ENCODE measurements around the gene PPP1CA. TPM values are rescaled to one million over a fixed set of nuclear protein-coding genes. Genes with fewer than 3 reads are reported as not detected.
"Not testable (repeated sequence)": the region's sequence is repeated elsewhere in the genome, so short reads cannot be mapped to it uniquely, and the experiment has no call there.

PPP1CA gene
- total RNA-seq, 1 donor from 2014 or later = 218 TPM

GRCh38 chr11:67435031-67435726, 33.5 kb upstream of the PPP1CA start:
- DNase-seq (ENCODE audit: extremely low read depth, low read depth, low spot score) = no peak

DNA sequence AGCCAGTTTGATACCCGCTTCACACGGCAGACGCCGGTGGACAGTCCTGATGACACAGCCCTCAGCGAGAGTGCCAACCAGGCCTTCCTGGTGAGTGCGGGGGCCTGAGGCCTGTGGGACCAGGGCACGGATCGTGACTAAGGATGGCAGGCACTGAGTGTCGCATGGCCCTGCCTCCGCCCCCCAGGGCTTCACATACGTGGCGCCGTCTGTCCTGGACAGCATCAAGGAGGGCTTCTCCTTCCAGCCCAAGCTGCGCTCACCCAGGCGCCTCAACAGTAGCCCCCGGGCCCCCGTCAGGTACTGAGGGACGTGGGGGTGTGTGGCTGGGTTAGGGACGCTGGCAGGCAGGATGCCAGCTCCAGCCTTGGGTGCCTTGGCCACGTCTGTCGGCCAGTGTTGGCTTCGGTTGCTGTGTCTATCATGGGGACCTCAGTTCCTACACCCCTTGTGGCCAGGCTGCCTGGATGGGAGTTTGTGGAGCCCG, 32.8 kb upstream of the PPP1CA start:
- DNase-seq (ENCODE audit: extremely low read depth, low read depth, low spot score) = no peak

- no peak for DNase-seq (ENCODE audit: extremely low read depth, low read depth, low spot score)
Observed at GRCh38 chr11:67433536-67434394, 32.1 kb upstream of the PPP1CA start.

GRCh38 chr11:67432655-67433349, 31.1 kb upstream of the PPP1CA start:
- no peak for DNase-seq (ENCODE audit: extremely low read depth, low read depth, low spot score)

DNA sequence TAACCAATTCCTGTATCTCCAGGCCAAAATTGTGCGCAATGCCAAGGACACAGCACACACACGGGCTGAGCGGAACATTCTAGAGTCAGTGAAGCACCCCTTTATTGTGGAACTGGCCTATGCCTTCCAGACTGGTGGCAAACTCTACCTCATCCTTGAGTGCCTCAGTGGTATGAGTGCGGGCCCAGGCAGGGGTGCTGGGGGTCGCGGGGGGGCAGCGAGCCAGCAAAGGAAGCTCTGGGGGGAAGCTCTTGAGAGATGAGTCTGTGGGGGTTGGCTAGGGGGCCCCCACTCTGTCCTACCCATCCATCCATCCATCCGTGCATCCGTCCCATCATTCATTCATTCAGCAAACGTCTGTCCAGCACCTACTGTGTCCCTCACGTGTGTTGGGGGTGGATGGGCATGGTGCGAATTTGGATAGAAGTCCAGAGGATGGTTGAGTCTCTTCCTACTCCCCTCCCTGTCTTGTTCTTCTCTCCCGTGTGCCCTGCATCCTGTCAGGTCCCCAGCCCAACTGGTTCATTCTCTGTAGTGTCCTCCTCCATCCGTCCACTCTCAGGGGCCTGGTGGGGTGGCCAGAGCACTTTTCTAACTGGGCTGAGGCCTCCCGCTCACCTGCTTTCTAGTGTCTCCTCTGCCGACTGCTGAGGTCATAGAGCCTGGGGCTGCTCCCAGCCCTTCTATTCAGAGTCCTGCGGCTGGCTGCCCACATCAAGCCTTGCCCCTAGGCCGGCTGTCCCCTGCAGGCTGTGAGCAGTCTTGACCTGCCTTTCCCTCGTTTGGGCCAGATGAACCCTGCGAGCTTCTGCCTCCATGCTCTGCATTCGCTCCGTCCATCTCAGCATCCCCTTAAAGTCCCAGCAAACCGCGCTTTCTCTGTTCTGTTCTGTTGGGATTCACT, 29.9 kb upstream of the PPP1CA start:
- no peak for DNase-seq (ENCODE audit: extremely low read depth, low read depth, low spot score)

DNA sequence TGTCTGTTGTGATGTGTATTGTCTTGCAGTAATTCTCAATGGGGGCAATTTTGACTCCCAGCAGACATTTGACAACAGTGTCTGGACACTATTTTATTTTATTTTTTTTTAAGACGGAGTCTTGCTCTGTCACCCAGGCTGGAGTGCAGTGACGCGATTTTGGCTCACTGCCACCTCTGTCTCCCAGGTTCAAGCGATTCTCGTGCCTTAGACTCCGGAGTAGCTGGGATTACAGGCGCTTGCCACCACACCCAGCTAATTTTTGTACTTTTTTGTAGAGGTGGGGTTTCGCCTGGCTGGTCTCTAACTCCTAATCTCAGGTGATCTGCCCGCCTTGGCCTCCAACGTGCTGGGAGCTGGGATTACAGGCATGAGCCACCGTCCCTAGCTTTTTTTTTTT, 28.1 kb upstream of the PPP1CA start:
- DNase-seq (ENCODE audit: extremely low read depth, low read depth, low spot score) = no peak

DNA sequence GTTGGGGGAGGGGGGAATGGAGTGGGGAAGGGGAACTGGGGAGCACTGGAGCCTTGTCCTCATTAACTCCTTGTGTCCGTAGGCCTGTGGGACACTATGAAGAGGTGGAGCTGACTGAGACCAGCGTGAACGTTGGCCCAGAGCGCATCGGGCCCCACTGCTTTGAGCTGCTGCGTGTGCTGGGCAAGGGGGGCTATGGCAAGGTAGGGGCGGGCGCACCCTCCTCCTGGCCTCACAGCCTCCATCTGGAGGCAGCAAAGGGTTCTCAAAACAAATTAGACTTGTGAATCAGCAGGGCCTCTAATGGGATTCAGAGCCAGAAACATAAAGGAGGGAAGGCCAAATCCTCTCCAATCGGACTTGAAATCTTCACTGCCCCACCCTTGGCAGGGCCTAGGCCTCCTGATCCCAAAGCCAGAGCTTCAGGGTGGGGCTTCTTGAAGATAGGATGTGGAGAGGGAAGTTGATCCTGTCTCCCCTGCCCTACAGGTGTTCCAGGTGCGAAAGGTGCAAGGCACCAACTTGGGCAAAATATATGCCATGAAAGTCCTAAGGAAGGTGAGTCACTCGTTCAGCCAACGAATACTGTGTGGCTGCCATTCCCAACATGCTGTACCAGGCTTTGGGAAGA, 27.5 kb upstream of the PPP1CA start:
- no peak for DNase-seq (ENCODE audit: extremely low read depth, low read depth, low spot score)

DNA sequence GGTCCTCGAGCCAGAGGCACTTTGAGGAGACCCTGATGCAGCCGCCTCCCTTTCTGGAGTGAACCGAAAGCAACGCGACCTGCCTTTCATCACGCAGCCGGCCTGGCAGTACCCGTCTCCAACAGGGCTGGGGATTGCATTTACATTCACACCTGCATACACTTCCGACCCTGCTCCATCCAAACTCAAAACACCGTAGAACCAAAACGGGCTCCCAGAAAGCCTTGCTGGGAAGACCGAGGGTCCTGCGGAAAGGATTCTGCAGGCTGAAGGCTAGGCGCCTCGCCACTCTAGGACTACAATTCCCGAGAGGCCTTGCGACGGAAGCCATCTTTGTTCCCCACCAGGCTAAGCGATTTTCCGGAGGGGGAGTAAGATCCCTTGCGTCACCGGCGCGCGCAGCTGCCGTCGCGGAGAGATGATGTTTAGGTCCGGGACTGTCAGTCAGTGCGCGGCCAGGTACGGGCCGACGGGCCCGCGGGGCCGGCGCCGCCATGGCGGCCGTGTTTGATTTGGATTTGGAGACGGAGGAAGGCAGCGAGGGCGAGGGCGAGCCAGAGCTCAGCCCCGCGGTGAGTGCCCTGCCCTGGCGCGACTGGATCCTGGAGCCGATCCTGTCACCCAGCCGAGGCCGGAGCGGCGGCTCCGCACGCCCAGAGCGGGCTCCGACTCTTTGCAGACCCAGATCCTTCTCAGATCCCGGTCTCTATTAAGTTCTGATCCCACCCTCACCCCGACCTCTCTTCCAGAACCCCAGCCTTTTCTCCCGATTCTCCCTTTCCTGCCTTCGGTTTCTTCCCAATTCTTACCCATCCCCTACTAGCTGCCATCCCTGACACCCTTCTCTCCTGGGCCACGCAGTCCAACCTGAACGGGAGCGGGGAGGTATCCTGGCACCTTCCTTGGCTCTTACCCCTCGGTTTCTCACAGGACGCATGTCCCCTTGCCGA, 26.7 kb upstream of the PPP1CA start, which contains the start of gene RPS6KB2:
Gene RPS6KB2, plus strand, starts transcription at position 443 of the 950 bp plus-strand sequence. Its CDS starts 52 bp downstream, at position 495.
- peak; percentile 80 for DNase-seq (ENCODE audit: extremely low read depth, low read depth, low spot score)

DNA sequence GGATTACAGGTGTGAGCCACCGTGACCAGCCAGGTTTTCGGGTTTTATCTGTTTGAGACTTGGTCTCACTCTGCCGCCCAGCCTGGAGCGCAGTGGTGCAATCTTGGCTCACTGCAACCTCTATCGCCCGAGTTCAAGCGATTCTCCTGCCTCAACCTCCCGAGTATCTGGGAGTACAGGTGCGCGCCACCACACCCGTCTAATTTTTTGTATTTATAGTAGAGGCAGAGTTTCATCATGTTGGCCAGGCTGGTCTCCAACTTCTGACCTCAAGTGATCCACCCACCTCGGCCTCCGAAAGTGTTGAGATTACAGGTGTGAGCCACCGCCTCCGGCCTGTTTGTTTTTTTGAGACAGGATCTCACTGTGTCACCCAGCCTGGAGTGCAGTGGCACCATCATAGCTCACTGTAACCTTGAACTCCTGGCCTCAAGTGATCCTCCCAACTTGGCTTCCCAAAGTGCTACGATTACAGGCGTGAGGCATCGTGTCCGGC, 25.8 kb upstream of the PPP1CA start:
- DNase-seq (ENCODE audit: extremely low read depth, low read depth, low spot score) = not testable (repeated sequence)

GRCh38 chr11:67423891-67424613, 22.4 kb upstream of the PPP1CA start:
- no peak for DNase-seq (ENCODE audit: extremely low read depth, low read depth, low spot score)

GRCh38 chr11:67423466-67423865, 21.8 kb upstream of the PPP1CA start:
- no peak for DNase-seq (ENCODE audit: extremely low read depth, low read depth, low spot score)

- DNase-seq (ENCODE audit: extremely low read depth, low read depth, low spot score) = no peak
Observed at GRCh38 chr11:67422891-67423290, 21.2 kb upstream of the PPP1CA start.

DNA sequence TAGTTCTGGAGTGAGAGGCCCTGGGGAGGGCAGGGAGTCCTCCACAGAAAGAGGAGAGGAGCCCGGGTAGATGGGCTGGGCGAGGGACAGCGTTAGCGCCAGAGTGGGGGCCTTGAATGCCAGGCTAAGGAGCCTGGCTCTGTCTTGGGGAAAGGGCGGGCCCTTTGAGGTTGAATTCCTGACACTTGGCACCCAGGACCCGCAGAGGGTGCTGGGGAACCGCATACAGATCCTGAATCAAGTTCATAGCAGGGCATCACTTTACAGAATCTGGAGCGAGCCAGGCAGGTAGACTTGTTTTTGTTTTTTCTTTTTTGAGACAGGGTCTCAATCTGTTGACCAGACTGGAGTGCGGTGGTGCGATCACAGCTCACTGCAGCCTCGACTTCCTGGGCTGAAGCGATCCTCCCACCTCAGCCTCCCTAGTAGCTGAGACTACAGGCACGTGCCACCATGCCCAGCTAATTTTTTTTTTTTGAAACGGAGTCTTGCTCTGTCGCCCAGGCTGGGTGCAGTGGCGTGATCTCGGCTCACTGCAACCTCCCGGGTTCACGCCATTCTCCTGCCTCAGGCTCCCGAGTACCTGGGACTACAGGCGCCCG, 19.9 kb upstream of the PPP1CA start:
- DNase-seq (ENCODE audit: extremely low read depth, low read depth, low spot score) = no peak

- no peak for DNase-seq (ENCODE audit: extremely low read depth, low read depth, low spot score)
Observed at GRCh38 chr11:67420646-67421429, 19.2 kb upstream of the PPP1CA start.

GRCh38 chr11:67420147-67420645, 18.5 kb upstream of the PPP1CA start:
- no peak for DNase-seq (ENCODE audit: extremely low read depth, low read depth, low spot score)

- DNase-seq (ENCODE audit: extremely low read depth, low read depth, low spot score) = no peak
Observed at GRCh38 chr11:67419325-67420049, 17.8 kb upstream of the PPP1CA start.

Measured in glomerular endothelial cell (primary cell).